GM12891 (cell line): ENCODE data around the gene SNRPB.

Source experiments
- POLR2A ChIP-seq: IDR thresholded peaks from 2 replicates; pipeline ENCODE4 v1.6.1; 2011; ENCODE audit warnings: low read depth, low read length, control low read depth
- POLR2AphosphoS5 ChIP-seq: IDR thresholded peaks from 2 replicates; pipeline ENCODE4 v1.6.1; 2011; ENCODE audit warnings: low read depth, low read length, control low read depth
- SPI1 ChIP-seq: IDR thresholded peaks from 2 replicates; pipeline ENCODE4 v1.6.1; 2011; ENCODE audit warnings: low read depth, low read length, control low read depth
- TAF1 ChIP-seq: IDR thresholded peaks from 2 replicates; pipeline ENCODE4 v1.6.1; 2011; ENCODE audit warnings: low read depth, low read length, control low read depth

- TF ChIP-seq POLR2AphosphoS5: no peak
- TF ChIP-seq POLR2A: no peak
- TF ChIP-seq TAF1: no peak
- no peak for TF ChIP-seq SPI1
Measured at GRCh38 chr20:2485661-2486060, 15.1 kb upstream of the SNRPB start.
